Right lobe of liver (tissue), 6 donors: ENCODE data around the gene HELT. TPM values are rescaled to one million over a fixed set of nuclear protein-coding genes. Genes with fewer than 3 reads are reported as not detected.
"Not testable (repeated sequence)": the region's sequence is repeated elsewhere in the genome, so short reads cannot be mapped to it uniquely, and the experiment has no call there.

Source experiments
- ATAC-seq, 4 donors: fragments of 200-7000 bp; cut with Tn5 transposase; one replicate each; pipeline ENCODE4 v1.9.1; 2020; ENCODE audit warnings: mild to moderate bottlenecking in 4 of 4, moderate library complexity in 4 of 4
- DNase-seq, 3 donors: peaks; one replicate each; pipeline ENCODE4 v3.0.0-alpha.2; 2020
- H3K27ac ChIP-seq, 3 donors: fragments of 200-600 bp; one replicate each; pipeline ENCODE4 v1.8.0; 2022
- H3K27me3 ChIP-seq, 2 donors: fragments of 200-600 bp; one replicate each; pipeline ENCODE4 v1.8.0; 2022
- H3K36me3 ChIP-seq, 4 donors: fragments of 200-600 bp; sonication (generic) in 1 of 4; one replicate each; pipeline versions ENCODE4 v1.5.1 to v1.8.0; 2017 to 2022; ENCODE audit warnings: control low read depth in 1 of 4
- H3K4me1 ChIP-seq, 4 donors: fragments of 200-600 bp; sonication (generic) in 1 of 4; one replicate each; pipeline versions ENCODE4 v1.5.1 to v1.8.0; 2017 to 2022; ENCODE audit warnings: control low read depth in 1 of 4
- H3K4me3 ChIP-seq, 3 donors: fragments of 200-600 bp; one replicate each; pipeline ENCODE4 v1.8.0; 2022
- H3K9me3 ChIP-seq, 4 donors: fragments of 200-600 bp; sonication (generic) in 1 of 4; one replicate each; pipeline versions ENCODE4 v1.5.1 to v1.8.0; 2017 to 2022; ENCODE audit warnings: control low read depth in 1 of 4
- CTCF ChIP-seq, 4 donors: fragments of 200-600 bp in 3 of 4; fragments of 450-650 bp in 1 of 4; IDR thresholded peaks; one replicate each; pipeline versions ENCODE4 v1.5.1 to v1.8.0; 2016 to 2022; ENCODE audit warnings: antibody characterized with exemption in 4 of 4, mild to moderate bottlenecking in 2 of 4
- POLR2A ChIP-seq: fragments of 450-650 bp; IDR thresholded peaks from one replicate; pipeline ENCODE4 v1.6.1; 2017; ENCODE audit warnings: antibody characterized with exemption, mild to moderate bottlenecking
- WGBS: methylation state at CpG from one replicate; pipeline ENCODE4 v1.1.6; 2018; ENCODE audit warnings: low coverage, low lambda C conversion rate; ENCODE audit not compliant: insufficient coverage; ENCODE audit errors: missing lambda C conversion rate; 5-methylcytosine and 5-hydroxymethylcytosine counted together
- intact Hi-C, 2 donors: fragments of 100-400 bp; cut with DNase I; formaldehyde crosslinking; loops; one replicate each; pipeline versions ENCODE4 v1.11.2 to v1.14.1; 2022
- total RNA-seq, 6 experiments: library from RNA; depleted of rRNA in 2 of 6; stranded (reverse); fragments of >200 nt in 2 of 6; fragmentation: NEBNext Ultra II Directional in 3 of 6; extraction: Animal tissue kit (Norgen Biotek cat#: 25700) in 3 of 6; gene quantifications; one replicate each; pipeline versions ENCODE4 v1.1.0 to v1.2.4, GENCODE V29; 2016 to 2023
- donor health status: DM: no; HTN: yes; CAD: no.
- donor health status: DM: no; HTN: no; CAD: no.
- donor health status: DM: no; HTN: no; CAD: no.
- donor health status: DM: no; HTN: yes; CAD: no.
- donor health status: DM: no; HTN: yes; CAD: no.

Gene HELT
- total RNA-seq, 6 experiments from 2014 or later: not detected

GRCh38 chr4:184983672-184984356 lies 34.5 kb upstream of the HELT start:
- Histone ChIP-seq H3K4me1 (peaks cover 0 to 5% (median 0%) of the 10 kb centered on the region in 4 donors), H3K36me3 (no peaks in the 10 kb centered on the region), H3K4me3 (no peak overlapping the region), H3K27ac (no peak overlapping the region), H3K9me3 (no peaks in the 10 kb centered on the region), H3K27me3 (no peaks in the 10 kb centered on the region)
- intact Hi-C loops: loop anchor here in 1 of 2 donors (10.0 kb wide), 1 partner anchor 229 kb away; no protein-coding TSS in a partner anchor
- DNase-seq (peak; percentile 81 to 83 (median 82)), ATAC-seq (peak; percentile 97 to 98 (median 98))
- 15% methylated on average over 13 of the region's 21 CpGs for WGBS
- no peak for TF ChIP-seq POLR2A
- peak; percentile 46 to 63 (median 56) for TF ChIP-seq CTCF (IDR thresholded peaks at IDR 0.05)

- Histone ChIP-seq H3K27ac (no peak overlapping the region), H3K9me3 (no peaks in the 10 kb centered on the region), H3K4me3 (no peak overlapping the region), H3K36me3 (no peaks in the 10 kb centered on the region), H3K4me1 (peaks cover 0 to 5% (median 0%) of the 10 kb centered on the region in 4 donors), H3K27me3 (no peaks in the 10 kb centered on the region)
- DNase-seq (no peak), ATAC-seq (no peak)
- TF ChIP-seq POLR2A: no peak
- TF ChIP-seq CTCF (IDR thresholded peaks at IDR 0.05): no peak
- intact Hi-C loops: loop anchor here in 1 of 2 donors (10.0 kb wide), 1 partner anchor 233 kb away; no protein-coding TSS in a partner anchor
- WGBS: 88% methylated on average over 6 of the region's 13 CpGs
These were observed 30.7 kb upstream of the HELT start for GRCh38 chr4:184987493-184988031.

- Histone ChIP-seq H3K4me3 (no peak overlapping the region), H3K27ac (no peak overlapping the region), H3K9me3 (no peaks in the 10 kb centered on the region), H3K27me3 (no peaks in the 10 kb centered on the region), H3K36me3 (no peaks in the 10 kb centered on the region), H3K4me1 (peaks cover 0 to 4% (median 0%) of the 10 kb centered on the region in 4 donors)
- WGBS: 37% methylated on average over 3 of the region's 8 CpGs
- TF ChIP-seq CTCF (IDR thresholded peaks at IDR 0.05): no peak
- no peak for TF ChIP-seq POLR2A
- no peak for ATAC-seq
- no peak for DNase-seq
- intact Hi-C loops: loop anchor here in 1 of 2 donors (10.0 kb wide), 1 partner anchor 234 kb away; no protein-coding TSS in a partner anchor
These were observed 29.7 kb upstream of the HELT start for GRCh38 chr4:184988611-184989010.

GRCh38 chr4:184989283-184989682 lies 29.0 kb upstream of the HELT start:
- H3K9me3 ChIP-seq, ATAC-seq, H3K27ac ChIP-seq, H3K27me3 ChIP-seq, H3K36me3 ChIP-seq, DNase-seq, H3K4me1 ChIP-seq, H3K4me3 ChIP-seq: not testable (repeated sequence)
- intact Hi-C loops: loop anchor here in 1 of 2 donors (10.0 kb wide), 1 partner anchor 234 kb away; no protein-coding TSS in a partner anchor
- 94% methylated on average over 3 of the region's 15 CpGs for WGBS

- H3K4me3 ChIP-seq, H3K9me3 ChIP-seq, H3K27me3 ChIP-seq, H3K4me1 ChIP-seq, H3K36me3 ChIP-seq, DNase-seq, H3K27ac ChIP-seq, ATAC-seq, intact Hi-C loops: not testable (repeated sequence)
- no CpG with 5 or more reads among the region's 34 CpGs for WGBS
These were observed 28.2 kb upstream of the HELT start for GRCh38 chr4:184990131-184990530.
